Measurements from ENCODE around the gene IFNL4.
A peak's percentile ranks its signal among the peaks of the same experiment; 100 is the strongest.
"Not testable (repeated sequence)": the region's sequence is repeated elsewhere in the genome, so short reads cannot be mapped to it uniquely, and the experiment has no call there.

IFNL4 gene

GRCh38 chr19:39270036-39270871 lies 21.6 kb upstream of the IFNL4 start:
- H3K4me1 ChIP-seq (ENCODE audit: control insufficient read depth, insufficient read depth, low read length) = no peaks in the 10 kb centered on the region

GRCh38 chr19:39269369-39269768 lies 20.7 kb upstream of the IFNL4 start:
- H3K27me3 ChIP-seq (ENCODE audit: control insufficient read depth, insufficient read depth, low read length) = peaks cover 23% of the 10 kb centered on the region
- H3K4me1 ChIP-seq (ENCODE audit: control insufficient read depth, insufficient read depth, low read length); H3K4me3 ChIP-seq (ENCODE audit: low read depth, low read length); H3K36me3 ChIP-seq (ENCODE audit: control insufficient read depth, insufficient read depth, low read length); H3K9me3 ChIP-seq (ENCODE audit: control insufficient read depth, insufficient read depth, low read length); H3K9ac ChIP-seq (ENCODE audit: low read depth, low read length): not testable (repeated sequence)

More at GRCh38 chr19:39270036-39270871, 21.6 kb upstream of the IFNL4 start:
- Histone ChIP-seq H3K36me3 (ENCODE audit: control insufficient read depth, insufficient read depth, low read length) (no peaks in the 10 kb centered on the region), H3K4me3 (ENCODE audit: low read depth, low read length) (no peak overlapping the region), H3K27me3 (ENCODE audit: control insufficient read depth, insufficient read depth, low read length) (peaks cover 15% of the 10 kb centered on the region), H3K9me3 (ENCODE audit: control insufficient read depth, insufficient read depth, low read length) (no peaks in the 10 kb centered on the region), H3K9ac (ENCODE audit: low read depth, low read length) (no peak overlapping the region)

GRCh38 chr19:39268531-39269223 lies 20.0 kb upstream of the IFNL4 start:
- not testable (repeated sequence) for H3K9ac ChIP-seq (ENCODE audit: low read depth, low read length); H3K36me3 ChIP-seq (ENCODE audit: control insufficient read depth, insufficient read depth, low read length); H3K4me1 ChIP-seq (ENCODE audit: control insufficient read depth, insufficient read depth, low read length); H3K9me3 ChIP-seq (ENCODE audit: control insufficient read depth, insufficient read depth, low read length); H3K4me3 ChIP-seq (ENCODE audit: low read depth, low read length)
- peaks cover 30% of the 10 kb centered on the region for H3K27me3 ChIP-seq (ENCODE audit: control insufficient read depth, insufficient read depth, low read length)

- H3K9ac ChIP-seq (ENCODE audit: low read depth, low read length); H3K4me3 ChIP-seq (ENCODE audit: low read depth, low read length); H3K9me3 ChIP-seq (ENCODE audit: control insufficient read depth, insufficient read depth, low read length); H3K4me1 ChIP-seq (ENCODE audit: control insufficient read depth, insufficient read depth, low read length); H3K36me3 ChIP-seq (ENCODE audit: control insufficient read depth, insufficient read depth, low read length): not testable (repeated sequence)
- H3K27me3 ChIP-seq (ENCODE audit: control insufficient read depth, insufficient read depth, low read length) = peaks cover 36% of the 10 kb centered on the region
Measured at GRCh38 chr19:39268085-39268484, 19.4 kb upstream of the IFNL4 start, which contains the start of gene IFNL2. TSS of gene IFNL2 (plus strand) at chr19:39268396. CDS start at chr19:39268569, 173 bp downstream.

- peaks cover 52% of the 10 kb centered on the region for H3K27me3 ChIP-seq (ENCODE audit: control insufficient read depth, insufficient read depth, low read length)
- no peaks in the 10 kb centered on the region for H3K4me1 ChIP-seq (ENCODE audit: control insufficient read depth, insufficient read depth, low read length)
- no peak overlapping the region for H3K9ac ChIP-seq (ENCODE audit: low read depth, low read length)
- peak overlapping the region; percentile 41 for H3K4me3 ChIP-seq (ENCODE audit: low read depth, low read length)
- H3K9me3 ChIP-seq (ENCODE audit: control insufficient read depth, insufficient read depth, low read length) = no peaks in the 10 kb centered on the region
- H3K36me3 ChIP-seq (ENCODE audit: control insufficient read depth, insufficient read depth, low read length) = no peaks in the 10 kb centered on the region
Measured at GRCh38 chr19:39265321-39265916, 16.8 kb upstream of the IFNL4 start.

GRCh38 chr19:39264306-39265290 lies 15.9 kb upstream of the IFNL4 start:
- Histone ChIP-seq H3K9me3 (ENCODE audit: control insufficient read depth, insufficient read depth, low read length) (no peaks in the 10 kb centered on the region), H3K9ac (ENCODE audit: low read depth, low read length) (no peak overlapping the region), H3K27me3 (ENCODE audit: control insufficient read depth, insufficient read depth, low read length) (peaks cover 52% of the 10 kb centered on the region)

GRCh38 chr19:39263912-39264305 lies 15.3 kb upstream of the IFNL4 start:
- Histone ChIP-seq H3K36me3 (ENCODE audit: control insufficient read depth, insufficient read depth, low read length) (no peaks in the 10 kb centered on the region), H3K4me1 (ENCODE audit: control insufficient read depth, insufficient read depth, low read length) (no peaks in the 10 kb centered on the region), H3K4me3 (ENCODE audit: low read depth, low read length) (peak overlapping the region; percentile 54), H3K27me3 (ENCODE audit: control insufficient read depth, insufficient read depth, low read length) (peaks cover 52% of the 10 kb centered on the region), H3K9ac (ENCODE audit: low read depth, low read length) (no peak overlapping the region), H3K9me3 (ENCODE audit: control insufficient read depth, insufficient read depth, low read length) (no peaks in the 10 kb centered on the region)

More at GRCh38 chr19:39264306-39265290, 15.9 kb upstream of the IFNL4 start:
- peak overlapping the region; percentile 54 for H3K4me3 ChIP-seq (ENCODE audit: low read depth, low read length)
- no peaks in the 10 kb centered on the region for H3K36me3 ChIP-seq (ENCODE audit: control insufficient read depth, insufficient read depth, low read length)
- no peaks in the 10 kb centered on the region for H3K4me1 ChIP-seq (ENCODE audit: control insufficient read depth, insufficient read depth, low read length)

- Histone ChIP-seq H3K4me3 (ENCODE audit: low read depth, low read length) (no peak overlapping the region), H3K27me3 (ENCODE audit: control insufficient read depth, insufficient read depth, low read length) (peaks cover 52% of the 10 kb centered on the region), H3K9ac (ENCODE audit: low read depth, low read length) (no peak overlapping the region), H3K36me3 (ENCODE audit: control insufficient read depth, insufficient read depth, low read length) (no peaks in the 10 kb centered on the region), H3K4me1 (ENCODE audit: control insufficient read depth, insufficient read depth, low read length) (no peaks in the 10 kb centered on the region), H3K9me3 (ENCODE audit: control insufficient read depth, insufficient read depth, low read length) (no peaks in the 10 kb centered on the region)
Measured at GRCh38 chr19:39262496-39262895, 13.8 kb upstream of the IFNL4 start.

- no peak overlapping the region for H3K4me3 ChIP-seq (ENCODE audit: low read depth, low read length)
Measured at GRCh38 chr19:39261704-39262103, 13.0 kb upstream of the IFNL4 start.

GRCh38 chr19:39257227-39257626 lies 8.6 kb upstream of the IFNL4 start:
- Histone ChIP-seq H3K4me3 (ENCODE audit: low read depth, low read length) (no peak overlapping the region), H3K4me1 (ENCODE audit: control insufficient read depth, insufficient read depth, low read length) (no peaks in the 10 kb centered on the region), H3K36me3 (ENCODE audit: control insufficient read depth, insufficient read depth, low read length) (no peaks in the 10 kb centered on the region), H3K9ac (ENCODE audit: low read depth, low read length) (no peak overlapping the region), H3K9me3 (ENCODE audit: control insufficient read depth, insufficient read depth, low read length) (no peaks in the 10 kb centered on the region), H3K27me3 (ENCODE audit: control insufficient read depth, insufficient read depth, low read length) (peaks cover 10% of the 10 kb centered on the region)

More at GRCh38 chr19:39261704-39262103, 13.0 kb upstream of the IFNL4 start:
- Histone ChIP-seq H3K36me3 (ENCODE audit: control insufficient read depth, insufficient read depth, low read length) (no peaks in the 10 kb centered on the region), H3K4me1 (ENCODE audit: control insufficient read depth, insufficient read depth, low read length) (no peaks in the 10 kb centered on the region), H3K27me3 (ENCODE audit: control insufficient read depth, insufficient read depth, low read length) (peaks cover 48% of the 10 kb centered on the region), H3K9me3 (ENCODE audit: control insufficient read depth, insufficient read depth, low read length) (no peaks in the 10 kb centered on the region), H3K9ac (ENCODE audit: low read depth, low read length) (no peak overlapping the region)

Data from iPS-15b (cell line).